ENCODE results near the gene SEZ6L.

- TF ChIP-seq POLR2AphosphoS5 (IDR thresholded peaks at IDR 0.05; ENCODE audit: borderline replicate concordance, low read depth, low read length) (no peak), EZH2 (IDR thresholded peaks at IDR 0.05) (no peak), FOXP2 (optimal IDR thresholded peaks at IDR 0.05; ENCODE audit: control extremely low read depth, extremely low read length, insufficient read depth) (no peak)
These were observed 122.8 kb downstream of the SEZ6L start for GRCh38 chr22:26291940-26292666.
